ENCODE results near the gene NUP54.

The NUP54 gene

GRCh38 chr4:76160355-76160754 is 12.2 kb upstream of the NUP54 start:
- ATAC-seq (ENCODE audit: insufficient read depth, low read depth): no peak
- Histone ChIP-seq H3K9me3 (ENCODE audit: insufficient read depth, low read length, severe bottlenecking) (no peaks in the 10 kb centered on the region), H3K4me2 (ENCODE audit: insufficient read depth, low read length) (no peak overlapping the region), H3K79me2 (ENCODE audit: insufficient read depth, low read length) (no peaks in the 10 kb centered on the region), H4K20me1 (ENCODE audit: insufficient read depth, low read length) (no peaks in the 10 kb centered on the region), H3K27me3 (ENCODE audit: insufficient read depth, low read length, poor library complexity) (no peaks in the 10 kb centered on the region), H3K4me1 (ENCODE audit: insufficient read depth, low read length) (no peaks in the 10 kb centered on the region), H2AFZ (ENCODE audit: low read depth, low read length) (no peak overlapping the region), H3K27ac (ENCODE audit: low read length) (no peak overlapping the region), H3K4me3 (ENCODE audit: low read depth in 1 of 2, low read length in 2 of 2) (no peak overlapping the region), H3K36me3 (ENCODE audit: insufficient read depth, low read length) (peaks cover 35% of the 10 kb centered on the region), H3K9ac (ENCODE audit: low read depth, low read length) (no peak overlapping the region)
- no peak for TF ChIP-seq EZH2 (IDR thresholded peaks at IDR 0.05; ENCODE audit: borderline replicate concordance, low read depth, low read length, severe bottlenecking)
- TF ChIP-seq, protein P1, sequence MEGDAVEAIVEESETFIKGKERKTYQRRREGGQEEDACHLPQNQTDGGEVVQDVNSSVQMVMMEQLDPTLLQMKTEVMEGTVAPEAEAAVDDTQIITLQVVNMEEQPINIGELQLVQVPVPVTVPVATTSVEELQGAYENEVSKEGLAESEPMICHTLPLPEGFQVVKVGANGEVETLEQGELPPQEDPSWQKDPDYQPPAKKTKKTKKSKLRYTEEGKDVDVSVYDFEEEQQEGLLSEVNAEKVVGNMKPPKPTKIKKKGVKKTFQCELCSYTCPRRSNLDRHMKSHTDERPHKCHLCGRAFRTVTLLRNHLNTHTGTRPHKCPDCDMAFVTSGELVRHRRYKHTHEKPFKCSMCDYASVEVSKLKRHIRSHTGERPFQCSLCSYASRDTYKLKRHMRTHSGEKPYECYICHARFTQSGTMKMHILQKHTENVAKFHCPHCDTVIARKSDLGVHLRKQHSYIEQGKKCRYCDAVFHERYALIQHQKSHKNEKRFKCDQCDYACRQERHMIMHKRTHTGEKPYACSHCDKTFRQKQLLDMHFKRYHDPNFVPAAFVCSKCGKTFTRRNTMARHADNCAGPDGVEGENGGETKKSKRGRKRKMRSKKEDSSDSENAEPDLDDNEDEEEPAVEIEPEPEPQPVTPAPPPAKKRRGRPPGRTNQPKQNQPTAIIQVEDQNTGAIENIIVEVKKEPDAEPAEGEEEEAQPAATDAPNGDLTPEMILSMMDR (IDR thresholded peaks at IDR 0.05; ENCODE audit: borderline replicate concordance, extremely low read depth, low read length, poor library complexity, severe bottlenecking): no peak
- DNase-seq: no peak

- Histone ChIP-seq H3K9ac (ENCODE audit: low read depth, low read length) (no peak overlapping the region), H3K27me3 (ENCODE audit: insufficient read depth, low read length, poor library complexity) (no peaks in the 10 kb centered on the region), H3K9me3 (ENCODE audit: insufficient read depth, low read length, severe bottlenecking) (no peaks in the 10 kb centered on the region), H3K79me2 (ENCODE audit: insufficient read depth, low read length) (no peaks in the 10 kb centered on the region), H3K27ac (ENCODE audit: low read length) (no peak overlapping the region), H2AFZ (ENCODE audit: low read depth, low read length) (no peak overlapping the region), H4K20me1 (ENCODE audit: insufficient read depth, low read length) (no peaks in the 10 kb centered on the region), H3K4me2 (ENCODE audit: insufficient read depth, low read length) (no peak overlapping the region), H3K4me1 (ENCODE audit: insufficient read depth, low read length) (no peaks in the 10 kb centered on the region), H3K36me3 (ENCODE audit: insufficient read depth, low read length) (peaks cover 9% of the 10 kb centered on the region; the same call in 1 of the 2 replicates), H3K4me3 (ENCODE audit: low read depth in 1 of 2, low read length in 2 of 2) (no peak overlapping the region)
- ATAC-seq (ENCODE audit: insufficient read depth, low read depth) (no peak), DNase-seq (no peak)
- TF ChIP-seq EZH2 (IDR thresholded peaks at IDR 0.05; ENCODE audit: borderline replicate concordance, low read depth, low read length, severe bottlenecking): no peak
- TF ChIP-seq, protein P1 (IDR thresholded peaks at IDR 0.05; ENCODE audit: borderline replicate concordance, extremely low read depth, low read length, poor library complexity, severe bottlenecking): no peak
These were observed 8.4 kb upstream of the NUP54 start for GRCh38 chr4:76156635-76157034.

GRCh38 chr4:76155979-76156378 is 7.8 kb upstream of the NUP54 start:
- H3K27me3 ChIP-seq (ENCODE audit: insufficient read depth, low read length, poor library complexity): no peaks in the 10 kb centered on the region
- no peak overlapping the region for H3K9ac ChIP-seq (ENCODE audit: low read depth, low read length)
- H3K4me1 ChIP-seq (ENCODE audit: insufficient read depth, low read length): no peaks in the 10 kb centered on the region
- no peak for DNase-seq
- no peaks in the 10 kb centered on the region for H3K9me3 ChIP-seq (ENCODE audit: insufficient read depth, low read length, severe bottlenecking)
- H3K36me3 ChIP-seq (ENCODE audit: insufficient read depth, low read length): peaks cover 2% of the 10 kb centered on the region; the same call in 1 of the 2 replicates
- H3K4me2 ChIP-seq (ENCODE audit: insufficient read depth, low read length): no peak overlapping the region
- ATAC-seq (ENCODE audit: insufficient read depth, low read depth): no peak
- H2AFZ ChIP-seq (ENCODE audit: low read depth, low read length): no peak overlapping the region
- H3K4me3 ChIP-seq (ENCODE audit: low read depth in 1 of 2, low read length in 2 of 2): no peak overlapping the region
- H3K27ac ChIP-seq (ENCODE audit: low read length): no peak overlapping the region
- H3K79me2 ChIP-seq (ENCODE audit: insufficient read depth, low read length): no peaks in the 10 kb centered on the region
- no peaks in the 10 kb centered on the region for H4K20me1 ChIP-seq (ENCODE audit: insufficient read depth, low read length)
- no peak for TF ChIP-seq EZH2 (IDR thresholded peaks at IDR 0.05; ENCODE audit: borderline replicate concordance, low read depth, low read length, severe bottlenecking)
- TF ChIP-seq, protein P1 (IDR thresholded peaks at IDR 0.05; ENCODE audit: borderline replicate concordance, extremely low read depth, low read length, poor library complexity, severe bottlenecking): no peak

GRCh38 chr4:76153356-76153755 is 5.2 kb upstream of the NUP54 start:
- no peak for ATAC-seq (ENCODE audit: insufficient read depth, low read depth)
- TF ChIP-seq EZH2 (IDR thresholded peaks at IDR 0.05; ENCODE audit: borderline replicate concordance, low read depth, low read length, severe bottlenecking): no peak
- TF ChIP-seq, protein P1 (IDR thresholded peaks at IDR 0.05; ENCODE audit: borderline replicate concordance, extremely low read depth, low read length, poor library complexity, severe bottlenecking): no peak
- peaks cover 10% of the 10 kb centered on the region for H3K4me1 ChIP-seq (ENCODE audit: insufficient read depth, low read length)
- H3K79me2 ChIP-seq (ENCODE audit: insufficient read depth, low read length): peaks cover 12% of the 10 kb centered on the region
- H3K9me3 ChIP-seq (ENCODE audit: insufficient read depth, low read length, severe bottlenecking): no peaks in the 10 kb centered on the region
- no peak overlapping the region for H3K4me3 ChIP-seq (ENCODE audit: low read depth in 1 of 2, low read length in 2 of 2)
- no peak overlapping the region for H3K27ac ChIP-seq (ENCODE audit: low read length)
- H2AFZ ChIP-seq (ENCODE audit: low read depth, low read length): no peak overlapping the region
- no peak overlapping the region for H3K9ac ChIP-seq (ENCODE audit: low read depth, low read length)
- no peaks in the 10 kb centered on the region for H3K27me3 ChIP-seq (ENCODE audit: insufficient read depth, low read length, poor library complexity)
- H4K20me1 ChIP-seq (ENCODE audit: insufficient read depth, low read length): no peaks in the 10 kb centered on the region
- H3K4me2 ChIP-seq (ENCODE audit: insufficient read depth, low read length): no peak overlapping the region
- no peaks in the 10 kb centered on the region for H3K36me3 ChIP-seq (ENCODE audit: insufficient read depth, low read length)
- DNase-seq: no peak

All from DND-41 (cell line).